Cardiac muscle cell (in vitro differentiated cells and primary cell): ENCODE results near the gene ARHGAP15. TPM values are rescaled to one million over a fixed set of nuclear protein-coding genes. Genes with fewer than 3 reads are reported as not detected.

Source experiments
- DNase-seq, 2 donors: peaks; one replicate each; pipeline versions ENCODE4 v3.0.0 to v3.0.0-alpha.2; 2010 to 2017; ENCODE audit warnings: low read depth in 1 of 2, low spot score in 1 of 2
- H3K27ac ChIP-seq: fragments of 200-600 bp; sonication (generic); 2 replicates; pipeline ENCODE4 v1.5.1; 2016
- H3K27me3 ChIP-seq: fragments of 200-600 bp; sonication (generic); 2 replicates; pipeline ENCODE4 v1.6.0; 2016; ENCODE audit warnings: control low read depth
- H3K36me3 ChIP-seq: fragments of 200-600 bp; sonication (generic); 2 replicates; pipeline ENCODE4 v1.5.1; 2016; ENCODE audit warnings: control low read depth
- H3K4me1 ChIP-seq: fragments of 200-600 bp; sonication (generic); 2 replicates; pipeline ENCODE4 v1.8.1; 2017; ENCODE audit warnings: low read depth, mild to moderate bottlenecking, mixed run types
- H3K4me3 ChIP-seq: fragments of 200-600 bp; sonication (generic); 2 replicates; pipeline ENCODE4 v1.5.1; 2016; ENCODE audit warnings: mild to moderate bottlenecking
- H3K9me3 ChIP-seq: fragments of 200-600 bp; sonication (generic); 2 replicates; pipeline ENCODE4 v1.5.1; 2017; ENCODE audit warnings: low read depth, mild to moderate bottlenecking, control low read depth
- CTCF ChIP-seq: IDR thresholded peaks from 2 replicates; pipeline ENCODE4 v1.5.1; 2012; ENCODE audit warnings: low read depth, mild to moderate bottlenecking, low read length
- polyA plus RNA-seq: library from polyadenylated mRNA; unstranded; fragments of >200 nt; fragmentation: Nextera tagmentation; extraction: Ambion mirVana; gene quantifications from 2 replicates; pipeline ENCODE4 v1.2.1, GENCODE V29; 2016
- total RNA-seq: library from RNA; depleted of rRNA; stranded (reverse); fragments of >200 nt; gene quantifications from 2 replicates; pipeline ENCODE4 v1.2.3, GENCODE V29; 2016

The ARHGAP15 gene
- total and polyA plus RNA-seq, 2 experiments from 2014 or later, result not detected

DNA sequence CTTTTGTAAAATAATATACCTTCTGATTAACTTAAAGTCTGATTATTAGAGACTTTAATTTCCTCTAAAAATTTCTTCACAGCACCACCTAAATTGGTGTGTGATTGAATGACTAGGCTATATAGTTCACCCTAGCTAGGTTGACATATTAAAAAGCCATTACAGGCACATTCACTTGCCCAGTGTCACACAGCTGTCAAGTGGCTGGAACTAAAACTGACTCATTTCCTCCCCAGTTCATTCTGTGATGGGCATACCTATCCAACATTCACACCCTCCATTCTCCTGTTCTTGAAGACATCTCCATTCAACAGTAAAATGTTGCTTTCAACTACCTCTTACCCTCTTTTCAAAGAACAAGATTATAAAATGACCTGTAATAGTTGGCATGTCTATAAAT is 334.5 kb downstream of the ARHGAP15 start:
- no peaks in the 10 kb centered on the region for H3K9me3 ChIP-seq
- no peaks in the 10 kb centered on the region for H3K4me1 ChIP-seq
- no peak overlapping the region for H3K27ac ChIP-seq
- no peak overlapping the region for H3K4me3 ChIP-seq
- no peaks in the 10 kb centered on the region for H3K27me3 ChIP-seq
- H3K36me3 ChIP-seq, result no peaks in the 10 kb centered on the region
- no peak for TF ChIP-seq CTCF
- no peak for DNase-seq

GRCh38 chr2:143466391-143466790 is 337.2 kb downstream of the ARHGAP15 start:
- TF ChIP-seq CTCF, result no peak
- Histone ChIP-seq H3K4me3 (no peak overlapping the region), H3K9me3 (no peaks in the 10 kb centered on the region), H3K4me1 (no peaks in the 10 kb centered on the region), H3K36me3 (no peaks in the 10 kb centered on the region), H3K27me3 (no peaks in the 10 kb centered on the region), H3K27ac (no peak overlapping the region)
- no peak for DNase-seq

DNA sequence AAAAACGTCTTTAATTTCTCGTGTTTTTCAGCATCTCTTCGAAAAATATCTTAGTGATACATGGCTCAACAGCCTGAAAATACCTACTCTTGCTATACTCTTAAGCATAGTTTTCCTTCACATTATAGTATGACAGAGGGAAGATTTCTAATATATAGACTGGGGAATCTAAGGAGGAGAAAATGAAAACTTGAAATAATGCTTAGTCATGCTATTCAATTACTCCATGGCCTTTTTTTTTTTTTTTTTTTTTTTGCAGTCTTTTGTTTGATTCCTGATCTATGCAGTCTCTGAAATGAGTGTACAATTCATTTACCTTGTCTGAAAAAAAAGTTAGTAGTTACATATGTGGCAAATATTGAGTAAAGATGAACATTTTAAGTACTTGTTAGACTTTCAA is 337.8 kb downstream of the ARHGAP15 start:
- no peaks in the 10 kb centered on the region for H3K4me1 ChIP-seq
- DNase-seq, result no peak
- H3K9me3 ChIP-seq, result no peaks in the 10 kb centered on the region
- no peak overlapping the region for H3K27ac ChIP-seq
- no peaks in the 10 kb centered on the region for H3K36me3 ChIP-seq
- H3K27me3 ChIP-seq, result no peaks in the 10 kb centered on the region
- TF ChIP-seq CTCF, result no peak
- H3K4me3 ChIP-seq, result no peak overlapping the region

GRCh38 chr2:143468341-143468888 is 339.2 kb downstream of the ARHGAP15 start:
- DNase-seq, result no peak
- no peak for TF ChIP-seq CTCF
- no peaks in the 10 kb centered on the region for H3K9me3 ChIP-seq
- H3K36me3 ChIP-seq, result no peaks in the 10 kb centered on the region
- no peaks in the 10 kb centered on the region for H3K27me3 ChIP-seq
- no peaks in the 10 kb centered on the region for H3K4me1 ChIP-seq
- H3K4me3 ChIP-seq, result no peak overlapping the region
- no peak overlapping the region for H3K27ac ChIP-seq

GRCh38 chr2:143469323-143469722 is 340.1 kb downstream of the ARHGAP15 start:
- H3K27me3 ChIP-seq, result no peaks in the 10 kb centered on the region
- H3K27ac ChIP-seq, result no peak overlapping the region
- no peak for TF ChIP-seq CTCF
- no peak for DNase-seq
- no peaks in the 10 kb centered on the region for H3K36me3 ChIP-seq
- no peak overlapping the region for H3K4me3 ChIP-seq
- no peaks in the 10 kb centered on the region for H3K9me3 ChIP-seq
- no peaks in the 10 kb centered on the region for H3K4me1 ChIP-seq

DNA sequence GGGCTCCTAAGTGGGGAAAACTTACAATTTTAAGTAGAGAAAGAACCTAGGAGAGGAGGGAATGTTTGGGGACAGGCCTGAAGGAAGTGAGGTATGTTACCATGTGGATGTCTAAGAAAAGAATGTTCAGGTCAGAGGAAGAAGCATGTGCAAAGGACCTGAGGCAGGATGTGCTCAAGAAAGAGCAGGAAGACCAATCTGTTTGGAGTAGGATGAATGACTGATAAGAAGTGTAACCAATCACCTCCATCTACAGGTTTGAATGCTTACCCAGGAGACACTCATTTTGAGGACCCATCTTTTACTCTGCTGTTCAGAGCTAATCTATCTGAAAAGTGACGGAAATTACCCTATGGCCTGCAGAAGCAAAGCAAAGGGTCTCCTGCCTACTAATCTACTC is 342.3 kb downstream of the ARHGAP15 start:
- H3K27ac ChIP-seq, result no peak overlapping the region
- no peaks in the 10 kb centered on the region for H3K9me3 ChIP-seq
- H3K36me3 ChIP-seq, result no peaks in the 10 kb centered on the region
- DNase-seq, result no peak
- H3K27me3 ChIP-seq, result no peaks in the 10 kb centered on the region
- H3K4me1 ChIP-seq, result no peaks in the 10 kb centered on the region
- no peak overlapping the region for H3K4me3 ChIP-seq
- no peak for TF ChIP-seq CTCF
